ENCODE measurements around the gene FAM135A.

The FAM135A gene

GRCh38 chr6:70590400-70590799 is 177.1 kb downstream of the FAM135A start:
- Histone ChIP-seq H3K27me3 (ENCODE audit: insufficient read depth, low read length) (no peaks in the 10 kb centered on the region), H4K20me1 (ENCODE audit: insufficient read depth, low read length) (no peaks in the 10 kb centered on the region), H3F3A (ENCODE audit: insufficient read depth, low read length) (no peaks in the 10 kb centered on the region), H3K4me3 (ENCODE audit: low read depth, low read length, poor library complexity, severe bottlenecking) (no peak overlapping the region), H3K36me3 (ENCODE audit: insufficient read depth, low read length) (peaks cover 6% of the 10 kb centered on the region), H3K4me1 (ENCODE audit: insufficient read depth, low read length, severe bottlenecking) (no peaks in the 10 kb centered on the region), H3K27ac (ENCODE audit: low read depth, low read length, poor library complexity, severe bottlenecking) (no peak overlapping the region), H3K9ac (ENCODE audit: low read length) (no peak overlapping the region), H3K9me2 (ENCODE audit: low read depth, low read length) (no peaks in the 10 kb centered on the region), H2AFZ (ENCODE audit: low read length) (no peak overlapping the region), H3K79me2 (ENCODE audit: insufficient read depth, low read length) (no peaks in the 10 kb centered on the region), H3K4me2 (ENCODE audit: low read length) (no peak overlapping the region), H3K9me3 (ENCODE audit: low read length) (no peaks in the 10 kb centered on the region)
- TF ChIP-seq CTCF (IDR thresholded peaks at IDR 0.05; ENCODE audit: low read length) (no peak), EZH2 (IDR thresholded peaks at IDR 0.05; ENCODE audit: borderline replicate concordance, low read length) (no peak)

GRCh38 chr6:70592391-70593117 is 179.2 kb downstream of the FAM135A start:
- TF ChIP-seq CTCF (IDR thresholded peaks at IDR 0.05; ENCODE audit: low read length) = no peak
- no peak for TF ChIP-seq EZH2 (IDR thresholded peaks at IDR 0.05; ENCODE audit: borderline replicate concordance, low read length)
- H3K79me2 ChIP-seq (ENCODE audit: insufficient read depth, low read length) = no peaks in the 10 kb centered on the region
- H3K9me2 ChIP-seq (ENCODE audit: low read depth, low read length) = no peaks in the 10 kb centered on the region
- no peaks in the 10 kb centered on the region for H3K9me3 ChIP-seq (ENCODE audit: low read length)
- H3K27ac ChIP-seq (ENCODE audit: low read depth, low read length, poor library complexity, severe bottlenecking) = no peak overlapping the region
- no peaks in the 10 kb centered on the region for H3K4me1 ChIP-seq (ENCODE audit: insufficient read depth, low read length, severe bottlenecking)
- H4K20me1 ChIP-seq (ENCODE audit: insufficient read depth, low read length) = no peaks in the 10 kb centered on the region
- H3K27me3 ChIP-seq (ENCODE audit: insufficient read depth, low read length) = no peaks in the 10 kb centered on the region
- no peak overlapping the region for H2AFZ ChIP-seq (ENCODE audit: low read length)
- no peak overlapping the region for H3K4me3 ChIP-seq (ENCODE audit: low read depth, low read length, poor library complexity, severe bottlenecking)
- H3F3A ChIP-seq (ENCODE audit: insufficient read depth, low read length) = no peaks in the 10 kb centered on the region
- H3K9ac ChIP-seq (ENCODE audit: low read length) = no peak overlapping the region
- H3K4me2 ChIP-seq (ENCODE audit: low read length) = no peak overlapping the region
- no peaks in the 10 kb centered on the region for H3K36me3 ChIP-seq (ENCODE audit: insufficient read depth, low read length)

GRCh38 chr6:70593118-70593486 is 179.8 kb downstream of the FAM135A start:
- Histone ChIP-seq H3F3A (ENCODE audit: insufficient read depth, low read length) (no peaks in the 10 kb centered on the region), H3K27ac (ENCODE audit: low read depth, low read length, poor library complexity, severe bottlenecking) (no peak overlapping the region), H3K4me1 (ENCODE audit: insufficient read depth, low read length, severe bottlenecking) (no peaks in the 10 kb centered on the region), H4K20me1 (ENCODE audit: insufficient read depth, low read length) (no peaks in the 10 kb centered on the region), H3K4me2 (ENCODE audit: low read length) (no peak overlapping the region), H3K27me3 (ENCODE audit: insufficient read depth, low read length) (no peaks in the 10 kb centered on the region), H2AFZ (ENCODE audit: low read length) (no peak overlapping the region), H3K79me2 (ENCODE audit: insufficient read depth, low read length) (no peaks in the 10 kb centered on the region), H3K9ac (ENCODE audit: low read length) (no peak overlapping the region), H3K4me3 (ENCODE audit: low read depth, low read length, poor library complexity, severe bottlenecking) (no peak overlapping the region), H3K9me2 (ENCODE audit: low read depth, low read length) (no peaks in the 10 kb centered on the region), H3K9me3 (ENCODE audit: low read length) (no peaks in the 10 kb centered on the region), H3K36me3 (ENCODE audit: insufficient read depth, low read length) (no peaks in the 10 kb centered on the region)
- TF ChIP-seq EZH2 (IDR thresholded peaks at IDR 0.05; ENCODE audit: borderline replicate concordance, low read length) (no peak), CTCF (IDR thresholded peaks at IDR 0.05; ENCODE audit: low read length) (no peak)

All from OCI-LY1 (cell line).